ENCODE measurements around the gene CCDC112. TPM values are rescaled to one million over a fixed set of nuclear protein-coding genes. Genes with fewer than 3 reads are reported as not detected.

Gene CCDC112
- total RNA-seq, 1 donor from 2014 or later: 5.3 TPM

- CTCF ChIA-PET: no interaction called here
- peaks cover 4% of the 10 kb centered on the region for H3K9me3 Mint-ChIP-seq
- no peaks in the 10 kb centered on the region for H3K36me3 Mint-ChIP-seq (ENCODE audit: low read depth)
These were observed 45.3 kb upstream of the CCDC112 start for GRCh38 chr5:115341745-115342144.

DNA sequence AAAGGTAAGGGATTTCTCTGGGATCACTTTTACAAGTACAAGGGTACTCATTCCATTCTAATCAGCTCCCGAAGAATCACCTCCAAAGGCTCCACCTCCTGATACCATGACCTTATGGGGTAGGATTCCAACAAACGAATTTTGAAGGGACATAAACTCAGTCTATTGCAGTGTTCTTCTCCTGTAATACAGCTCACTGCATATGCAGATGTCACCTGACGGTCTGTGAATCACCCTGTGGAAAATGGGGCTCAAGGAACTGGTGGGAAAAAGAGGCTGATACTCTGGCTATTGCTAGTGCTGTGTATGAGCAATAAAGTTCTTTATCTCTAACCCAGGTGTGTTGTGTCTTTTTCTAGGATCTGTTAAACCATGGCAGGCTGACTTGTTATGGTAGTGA is 42.4 kb upstream of the CCDC112 start:
- H3K27ac Mint-ChIP-seq: no peak overlapping the region
- intact Hi-C loops (cut with micrococcal nuclease): no loop called here
- H3K36me3 Mint-ChIP-seq (ENCODE audit: low read depth): no peaks in the 10 kb centered on the region
- DNase-seq (no peak), ATAC-seq (ENCODE audit: low read depth) (no peak)
- POLR2A ChIA-PET: no interaction called here
- no peak overlapping the region for H3K4me3 Mint-ChIP-seq
- no peaks in the 10 kb centered on the region for H3K9me3 Mint-ChIP-seq
- no peaks in the 10 kb centered on the region for H3K4me1 Mint-ChIP-seq
- peaks cover 7% of the 10 kb centered on the region for H3K27me3 Mint-ChIP-seq
- CTCF ChIA-PET: no interaction called here
- TF ChIP-seq, protein P1, sequence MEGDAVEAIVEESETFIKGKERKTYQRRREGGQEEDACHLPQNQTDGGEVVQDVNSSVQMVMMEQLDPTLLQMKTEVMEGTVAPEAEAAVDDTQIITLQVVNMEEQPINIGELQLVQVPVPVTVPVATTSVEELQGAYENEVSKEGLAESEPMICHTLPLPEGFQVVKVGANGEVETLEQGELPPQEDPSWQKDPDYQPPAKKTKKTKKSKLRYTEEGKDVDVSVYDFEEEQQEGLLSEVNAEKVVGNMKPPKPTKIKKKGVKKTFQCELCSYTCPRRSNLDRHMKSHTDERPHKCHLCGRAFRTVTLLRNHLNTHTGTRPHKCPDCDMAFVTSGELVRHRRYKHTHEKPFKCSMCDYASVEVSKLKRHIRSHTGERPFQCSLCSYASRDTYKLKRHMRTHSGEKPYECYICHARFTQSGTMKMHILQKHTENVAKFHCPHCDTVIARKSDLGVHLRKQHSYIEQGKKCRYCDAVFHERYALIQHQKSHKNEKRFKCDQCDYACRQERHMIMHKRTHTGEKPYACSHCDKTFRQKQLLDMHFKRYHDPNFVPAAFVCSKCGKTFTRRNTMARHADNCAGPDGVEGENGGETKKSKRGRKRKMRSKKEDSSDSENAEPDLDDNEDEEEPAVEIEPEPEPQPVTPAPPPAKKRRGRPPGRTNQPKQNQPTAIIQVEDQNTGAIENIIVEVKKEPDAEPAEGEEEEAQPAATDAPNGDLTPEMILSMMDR (IDR thresholded peaks at IDR 0.05): no peak

More at GRCh38 chr5:115341745-115342144, 45.3 kb upstream of the CCDC112 start:
- TF ChIP-seq, protein P1 (IDR thresholded peaks at IDR 0.05): no peak
- Mint-ChIP-seq H3K4me1 (no peaks in the 10 kb centered on the region), H3K27ac (no peak overlapping the region), H3K4me3 (no peak overlapping the region), H3K27me3 (peaks cover 10% of the 10 kb centered on the region)
- DNase-seq (no peak), ATAC-seq (ENCODE audit: low read depth) (no peak)
- intact Hi-C loops (cut with micrococcal nuclease): no loop called here
- POLR2A ChIA-PET: no interaction called here

- Mint-ChIP-seq H3K27ac (no peak overlapping the region), H3K9me3 (no peaks in the 10 kb centered on the region), H3K36me3 (ENCODE audit: low read depth) (no peaks in the 10 kb centered on the region), H3K4me3 (no peak overlapping the region), H3K4me1 (peaks cover 8% of the 10 kb centered on the region), H3K27me3 (peaks cover 7% of the 10 kb centered on the region)
- CTCF ChIA-PET: no interaction called here
- POLR2A ChIA-PET: interaction anchor here (0.5 kb wide), 1 partner anchor 24 kb away, joined by 3 read pairs; no protein-coding TSS in a partner anchor
- DNase-seq (no peak), ATAC-seq (ENCODE audit: low read depth) (no peak)
- TF ChIP-seq, protein P1 (IDR thresholded peaks at IDR 0.05): no peak
- intact Hi-C loops (cut with micrococcal nuclease): no loop called here
These were observed 41.4 kb upstream of the CCDC112 start for GRCh38 chr5:115337882-115338281.

DNA sequence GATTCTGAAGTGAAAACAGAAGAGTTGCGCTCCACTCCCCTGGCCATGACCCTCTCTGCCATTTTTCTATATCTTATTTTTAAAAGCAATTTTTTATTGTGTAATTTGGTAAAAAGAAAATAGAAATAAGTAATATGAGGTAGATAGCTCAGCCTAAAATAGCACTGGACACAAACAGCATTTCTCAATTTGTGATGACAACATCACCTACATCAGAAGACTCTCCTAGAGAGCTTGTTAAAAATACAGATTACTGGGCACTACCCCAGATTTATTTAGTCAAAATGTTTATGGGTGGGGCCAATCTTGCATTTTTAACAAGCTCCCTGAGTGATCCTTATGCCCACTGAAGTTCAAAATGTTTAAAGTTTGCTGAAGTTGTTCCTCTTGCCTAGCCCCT is 40.5 kb upstream of the CCDC112 start:
- Mint-ChIP-seq H3K36me3 (ENCODE audit: low read depth) (no peaks in the 10 kb centered on the region), H3K9me3 (no peaks in the 10 kb centered on the region), H3K27me3 (peaks cover 7% of the 10 kb centered on the region), H3K4me1 (peaks cover 11% of the 10 kb centered on the region), H3K27ac (no peak overlapping the region), H3K4me3 (no peak overlapping the region)
- DNase-seq: no peak
- intact Hi-C loops (cut with micrococcal nuclease): no loop called here
- POLR2A ChIA-PET: interaction anchor here (0.6 kb wide), 1 partner anchor 41 kb away, joined by 3 read pairs; the partner anchor contains the start of gene CCDC112
- TF ChIP-seq, protein P1 (IDR thresholded peaks at IDR 0.05): no peak
- CTCF ChIA-PET: no interaction called here
- ATAC-seq (ENCODE audit: low read depth): no peak

DNA sequence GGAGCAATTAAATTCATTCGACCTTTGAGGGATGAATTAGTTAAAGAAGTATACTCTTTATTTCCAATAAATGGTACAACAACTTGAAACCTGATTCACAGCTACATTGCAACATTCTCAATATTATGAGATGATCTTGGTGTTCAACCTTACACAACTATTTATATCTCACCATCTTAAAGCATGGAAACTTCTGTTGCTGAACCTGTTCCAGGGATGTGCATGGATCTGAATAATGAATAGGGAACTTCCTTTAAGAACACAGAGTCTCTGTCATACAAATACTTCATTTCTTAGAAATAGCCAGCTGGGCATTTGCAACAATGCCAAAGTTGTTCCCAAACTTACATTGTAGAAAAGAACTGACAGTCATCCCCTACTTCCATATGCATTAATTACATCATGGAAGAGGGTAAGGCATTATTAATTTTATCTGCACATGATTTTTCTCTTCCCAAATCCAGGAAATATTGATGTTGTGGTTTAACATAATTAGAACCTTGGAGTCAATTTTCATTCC is 39.8 kb upstream of the CCDC112 start:
- TF ChIP-seq, protein P1 (IDR thresholded peaks at IDR 0.05): no peak
- no peak overlapping the region for H3K27ac Mint-ChIP-seq
- no peaks in the 10 kb centered on the region for H3K9me3 Mint-ChIP-seq
- ChIA-PET CTCF (no interaction called here), POLR2A (interaction anchor here (0.6 kb wide), 1 partner anchor 244 kb away, joined by 4 read pairs; no protein-coding TSS in a partner anchor)
- peaks cover 17% of the 10 kb centered on the region for H3K4me1 Mint-ChIP-seq
- H3K27me3 Mint-ChIP-seq: peaks cover 7% of the 10 kb centered on the region
- H3K4me3 Mint-ChIP-seq: no peak overlapping the region
- DNase-seq (no peak), ATAC-seq (ENCODE audit: low read depth) (no peak)
- no peaks in the 10 kb centered on the region for H3K36me3 Mint-ChIP-seq (ENCODE audit: low read depth)
- intact Hi-C loops (cut with micrococcal nuclease): no loop called here

Measured in activated B cell treated with CpG ODN at 0.5 μM for 24 hours (primary cell).